ENCODE results near the gene MTHFD2L.

Gene MTHFD2L

DNA sequence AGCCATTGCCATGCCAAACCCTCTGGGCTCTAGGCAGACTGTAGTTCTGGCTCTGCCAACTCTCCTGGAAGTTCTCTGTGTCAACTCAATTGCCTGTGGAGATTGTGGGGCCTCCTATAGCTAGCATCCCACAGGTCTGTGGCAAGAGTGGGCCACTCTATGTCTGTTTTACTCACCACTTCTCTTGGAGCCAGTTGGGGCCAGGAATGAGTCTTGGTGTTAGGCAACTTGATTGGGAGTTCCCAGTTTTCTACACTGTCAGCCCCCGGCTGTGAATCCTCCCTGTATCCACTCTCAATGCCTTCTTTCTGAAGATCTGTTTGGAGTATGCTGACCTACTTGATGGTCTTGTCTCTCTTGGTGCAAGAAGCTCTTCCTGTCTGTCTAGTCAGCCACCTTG lies 102.1 kb downstream of the MTHFD2L start:
- DNase-seq (ENCODE audit: low read depth): no peak
- no peaks in the 10 kb centered on the region for H3K4me1 ChIP-seq (ENCODE audit: control insufficient read depth, insufficient read depth, low read length)
- no peak overlapping the region for H3K4me3 ChIP-seq (ENCODE audit: low read length)
- no peaks in the 10 kb centered on the region for H3K36me3 ChIP-seq (ENCODE audit: control insufficient read depth, insufficient read depth, low read length, severe bottlenecking)
- no peak overlapping the region for H3K9ac ChIP-seq (ENCODE audit: low read length)
- H3K9me3 ChIP-seq (ENCODE audit: control insufficient read depth, low read length): no peaks in the 10 kb centered on the region
- H3K27me3 ChIP-seq (replicated peaks; ENCODE audit: control insufficient read depth, insufficient read depth, low read length): no peaks in the 10 kb centered on the region

DNA sequence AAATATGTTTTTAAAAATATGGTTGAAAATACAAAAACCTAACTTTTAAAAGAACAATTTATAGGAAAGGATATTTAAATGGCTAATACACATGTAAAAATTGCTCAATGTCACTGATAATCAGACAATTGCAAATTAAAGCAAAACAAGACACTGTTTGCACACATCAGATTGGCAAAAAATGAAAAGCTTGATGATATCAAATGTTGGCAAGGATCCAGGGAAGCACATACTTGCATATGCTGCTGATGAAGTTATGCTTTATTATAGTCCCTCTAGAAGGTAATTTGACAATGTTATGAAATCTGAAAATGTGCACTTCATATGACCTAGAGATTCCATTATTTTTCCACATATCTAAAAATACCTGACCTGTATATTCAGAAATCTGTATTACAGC lies 104.6 kb downstream of the MTHFD2L start:
- Histone ChIP-seq H3K27me3 (replicated peaks; ENCODE audit: control insufficient read depth, insufficient read depth, low read length) (no peaks in the 10 kb centered on the region), H3K36me3 (ENCODE audit: control insufficient read depth, insufficient read depth, low read length, severe bottlenecking) (no peaks in the 10 kb centered on the region), H3K4me1 (ENCODE audit: control insufficient read depth, insufficient read depth, low read length) (no peaks in the 10 kb centered on the region), H3K9me3 (ENCODE audit: control insufficient read depth, low read length) (no peaks in the 10 kb centered on the region), H3K9ac (ENCODE audit: low read length) (no peak overlapping the region), H3K4me3 (ENCODE audit: low read length) (no peak overlapping the region)
- DNase-seq (ENCODE audit: low read depth): peak; percentile 47

DNA sequence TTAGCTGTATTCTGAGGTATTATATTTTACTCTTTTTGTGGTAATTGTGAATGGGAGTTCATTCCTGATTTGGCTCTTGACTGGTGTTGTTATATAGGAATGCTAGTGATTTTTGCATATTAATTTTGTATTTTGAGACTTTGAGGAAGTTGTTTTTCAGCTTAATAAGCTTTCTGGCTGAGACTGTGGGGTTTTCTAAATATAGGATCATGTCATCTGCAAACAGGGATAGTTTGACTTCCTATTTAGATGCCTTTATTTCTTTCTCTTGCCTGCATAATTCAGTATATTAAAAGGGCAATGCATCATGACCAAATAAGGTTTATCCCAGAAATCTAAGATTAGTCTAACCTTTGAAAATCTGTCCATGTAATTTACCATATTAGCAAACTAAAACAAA lies 105.6 kb downstream of the MTHFD2L start:
- Histone ChIP-seq H3K9me3 (ENCODE audit: control insufficient read depth, low read length) (no peaks in the 10 kb centered on the region), H3K36me3 (ENCODE audit: control insufficient read depth, insufficient read depth, low read length, severe bottlenecking) (no peaks in the 10 kb centered on the region), H3K4me1 (ENCODE audit: control insufficient read depth, insufficient read depth, low read length) (peaks cover 7% of the 10 kb centered on the region), H3K4me3 (ENCODE audit: low read length) (no peak overlapping the region), H3K27me3 (replicated peaks; ENCODE audit: control insufficient read depth, insufficient read depth, low read length) (no peaks in the 10 kb centered on the region), H3K9ac (ENCODE audit: low read length) (no peak overlapping the region)
- no peak for DNase-seq (ENCODE audit: low read depth)

DNA sequence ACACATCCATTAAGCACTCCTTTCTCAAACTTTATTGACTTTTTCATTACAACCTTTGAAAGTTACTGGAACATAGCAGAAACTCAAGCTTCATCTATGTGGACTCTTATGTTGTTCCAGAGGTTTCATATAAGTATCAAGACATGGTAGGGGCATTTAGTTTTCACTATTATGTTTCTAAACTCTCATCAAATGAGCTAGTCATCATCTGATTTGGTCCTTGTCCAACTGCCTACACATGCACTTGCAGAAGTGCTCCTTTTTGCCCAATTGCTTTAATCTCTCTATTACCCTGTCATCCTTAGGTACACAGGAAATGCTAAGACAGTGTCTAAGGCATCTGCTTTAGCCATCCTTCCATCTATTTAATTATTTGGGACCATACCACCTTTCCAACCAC lies 108.2 kb downstream of the MTHFD2L start:
- Histone ChIP-seq H3K9ac (ENCODE audit: low read length) (no peak overlapping the region), H3K4me3 (ENCODE audit: low read length) (no peak overlapping the region), H3K4me1 (ENCODE audit: control insufficient read depth, insufficient read depth, low read length) (peaks cover 9% of the 10 kb centered on the region), H3K27me3 (replicated peaks; ENCODE audit: control insufficient read depth, insufficient read depth, low read length) (no peaks in the 10 kb centered on the region), H3K9me3 (ENCODE audit: control insufficient read depth, low read length) (no peaks in the 10 kb centered on the region), H3K36me3 (ENCODE audit: control insufficient read depth, insufficient read depth, low read length, severe bottlenecking) (no peaks in the 10 kb centered on the region)
- no peak for DNase-seq (ENCODE audit: low read depth)

DNA sequence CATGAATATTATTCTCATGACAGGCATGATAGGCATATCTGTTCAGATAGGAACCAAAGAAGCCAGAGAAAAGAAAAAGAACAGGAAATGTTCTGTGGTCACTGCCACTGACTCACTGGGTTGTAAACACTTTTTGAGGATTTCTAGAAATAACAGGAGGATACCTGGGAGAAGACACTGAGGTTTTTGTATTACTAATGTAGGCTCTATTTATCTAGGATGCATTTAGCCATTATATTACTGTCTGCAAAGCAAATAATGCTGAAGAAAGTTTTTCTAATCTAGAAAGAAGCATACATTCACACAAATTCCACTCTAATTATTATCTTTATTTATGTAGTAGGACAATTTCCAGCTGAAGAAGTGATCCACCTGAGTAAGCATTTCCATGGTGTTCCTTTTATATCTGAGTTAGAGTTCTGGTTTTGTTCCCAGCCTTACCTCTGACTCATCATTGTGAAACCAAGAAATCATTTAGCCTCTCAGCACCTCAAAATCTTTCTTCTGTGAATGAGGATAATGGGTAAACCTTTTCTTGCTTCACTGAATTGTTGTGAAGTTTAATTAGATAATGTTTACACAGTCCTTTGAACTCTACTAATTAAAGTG lies 110.2 kb downstream of the MTHFD2L start:
- H3K9ac ChIP-seq (ENCODE audit: low read length): no peak overlapping the region
- no peaks in the 10 kb centered on the region for H3K27me3 ChIP-seq (replicated peaks; ENCODE audit: control insufficient read depth, insufficient read depth, low read length)
- no peaks in the 10 kb centered on the region for H3K36me3 ChIP-seq (ENCODE audit: control insufficient read depth, insufficient read depth, low read length, severe bottlenecking)
- H3K9me3 ChIP-seq (ENCODE audit: control insufficient read depth, low read length): no peaks in the 10 kb centered on the region
- peak; percentile 67 for DNase-seq (ENCODE audit: low read depth)
- no peak overlapping the region for H3K4me3 ChIP-seq (ENCODE audit: low read length)
- H3K4me1 ChIP-seq (ENCODE audit: control insufficient read depth, insufficient read depth, low read length): peaks cover 18% of the 10 kb centered on the region

DNA sequence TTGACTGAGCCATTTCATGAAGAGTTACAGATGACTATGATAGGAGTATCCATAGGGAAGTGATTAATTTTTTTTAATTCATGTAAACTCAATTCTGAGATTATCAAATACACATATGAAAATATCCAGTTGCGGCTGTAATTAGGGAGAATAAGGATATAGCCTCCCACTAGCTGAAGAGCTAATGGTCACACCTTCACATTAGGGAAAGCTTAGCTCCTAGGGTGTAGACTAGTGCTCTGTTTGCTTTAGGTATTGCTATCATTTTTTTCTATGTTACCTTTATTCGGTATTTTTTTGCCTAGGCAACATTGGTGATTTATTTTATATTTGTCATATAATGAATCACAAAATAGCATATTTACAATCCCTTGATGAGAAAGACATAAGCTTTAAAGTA lies 110.7 kb downstream of the MTHFD2L start:
- Histone ChIP-seq H3K9me3 (ENCODE audit: control insufficient read depth, low read length) (no peaks in the 10 kb centered on the region), H3K4me3 (ENCODE audit: low read length) (no peak overlapping the region), H3K27me3 (replicated peaks; ENCODE audit: control insufficient read depth, insufficient read depth, low read length) (no peaks in the 10 kb centered on the region), H3K9ac (ENCODE audit: low read length) (no peak overlapping the region), H3K4me1 (ENCODE audit: control insufficient read depth, insufficient read depth, low read length) (peaks cover 19% of the 10 kb centered on the region), H3K36me3 (ENCODE audit: control insufficient read depth, insufficient read depth, low read length, severe bottlenecking) (no peaks in the 10 kb centered on the region)
- DNase-seq (ENCODE audit: low read depth): no peak

DNA sequence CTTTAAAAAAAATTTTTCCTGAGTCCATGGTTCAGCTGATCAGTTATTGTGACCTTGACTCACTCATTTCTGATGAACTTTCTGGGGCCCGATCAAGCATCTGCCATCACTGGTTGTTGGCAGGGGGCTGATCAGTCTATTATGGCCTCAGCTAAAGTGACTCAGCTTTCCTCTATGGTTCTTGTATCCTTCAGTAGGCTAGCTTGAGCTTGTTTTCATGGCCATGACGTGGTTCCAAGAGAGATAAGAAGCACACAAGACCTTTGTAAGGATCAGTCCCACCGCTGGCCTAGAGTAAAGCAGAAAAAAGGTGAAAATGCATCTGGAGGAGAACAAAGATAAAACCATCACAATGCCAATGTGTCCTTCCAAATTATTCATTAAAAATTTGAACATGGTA lies 120.6 kb downstream of the MTHFD2L start:
- Histone ChIP-seq H3K4me1 (ENCODE audit: control insufficient read depth, insufficient read depth, low read length) (no peaks in the 10 kb centered on the region), H3K9me3 (ENCODE audit: control insufficient read depth, low read length) (no peaks in the 10 kb centered on the region), H3K4me3 (ENCODE audit: low read length) (no peak overlapping the region), H3K9ac (ENCODE audit: low read length) (no peak overlapping the region), H3K36me3 (ENCODE audit: control insufficient read depth, insufficient read depth, low read length, severe bottlenecking) (no peaks in the 10 kb centered on the region), H3K27me3 (replicated peaks; ENCODE audit: control insufficient read depth, insufficient read depth, low read length) (no peaks in the 10 kb centered on the region)
- DNase-seq (ENCODE audit: low read depth): no peak

DNA sequence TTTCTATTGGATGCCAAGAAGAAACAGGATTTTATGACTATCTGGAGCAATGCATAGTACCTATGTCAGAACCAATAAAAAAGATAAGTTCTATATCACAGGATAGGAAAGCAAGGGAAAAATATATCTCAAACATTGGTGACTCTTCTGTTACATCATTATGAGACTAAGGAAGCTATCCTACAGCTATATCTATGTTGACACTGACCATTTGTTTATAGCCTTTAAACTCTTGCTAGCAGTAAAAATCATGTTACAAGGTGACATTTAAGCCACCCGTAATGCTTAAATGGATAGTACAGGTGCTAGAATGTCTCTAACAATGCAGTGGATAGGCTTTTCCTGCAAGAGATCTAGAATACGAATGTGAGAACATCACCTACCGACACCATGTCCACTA lies 121.8 kb downstream of the MTHFD2L start:
- Histone ChIP-seq H3K9me3 (ENCODE audit: control insufficient read depth, low read length) (no peaks in the 10 kb centered on the region), H3K9ac (ENCODE audit: low read length) (no peak overlapping the region), H3K4me1 (ENCODE audit: control insufficient read depth, insufficient read depth, low read length) (peaks cover 4% of the 10 kb centered on the region), H3K27me3 (replicated peaks; ENCODE audit: control insufficient read depth, insufficient read depth, low read length) (no peaks in the 10 kb centered on the region), H3K36me3 (ENCODE audit: control insufficient read depth, insufficient read depth, low read length, severe bottlenecking) (no peaks in the 10 kb centered on the region), H3K4me3 (ENCODE audit: low read length) (no peak overlapping the region)
- no peak for DNase-seq (ENCODE audit: low read depth)

DNA sequence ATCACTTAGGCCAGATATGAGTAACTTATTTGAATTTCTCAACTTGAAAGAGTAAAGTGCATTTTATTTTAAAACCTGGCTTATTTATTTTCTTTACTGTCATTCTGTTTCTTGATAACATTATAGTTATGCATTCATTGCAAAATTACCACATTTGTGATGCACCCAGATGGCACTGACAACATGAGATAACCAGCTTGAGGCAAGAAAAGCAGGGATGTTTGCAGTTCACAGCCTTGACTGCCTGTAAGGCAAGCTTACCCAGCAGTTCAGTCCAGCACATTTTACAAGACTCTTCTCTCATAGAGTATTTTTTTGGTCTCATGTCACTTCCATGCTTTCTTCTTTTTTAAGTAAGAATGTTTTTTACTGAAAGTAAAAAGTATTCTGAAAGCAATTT lies 125.0 kb downstream of the MTHFD2L start:
- Histone ChIP-seq H3K36me3 (ENCODE audit: control insufficient read depth, insufficient read depth, low read length, severe bottlenecking) (no peaks in the 10 kb centered on the region), H3K4me3 (ENCODE audit: low read length) (no peak overlapping the region), H3K4me1 (ENCODE audit: control insufficient read depth, insufficient read depth, low read length) (peaks cover 4% of the 10 kb centered on the region), H3K9ac (ENCODE audit: low read length) (no peak overlapping the region), H3K9me3 (ENCODE audit: control insufficient read depth, low read length) (no peaks in the 10 kb centered on the region), H3K27me3 (replicated peaks; ENCODE audit: control insufficient read depth, insufficient read depth, low read length) (no peaks in the 10 kb centered on the region)
- peak; percentile 25 for DNase-seq (ENCODE audit: low read depth)

DNA sequence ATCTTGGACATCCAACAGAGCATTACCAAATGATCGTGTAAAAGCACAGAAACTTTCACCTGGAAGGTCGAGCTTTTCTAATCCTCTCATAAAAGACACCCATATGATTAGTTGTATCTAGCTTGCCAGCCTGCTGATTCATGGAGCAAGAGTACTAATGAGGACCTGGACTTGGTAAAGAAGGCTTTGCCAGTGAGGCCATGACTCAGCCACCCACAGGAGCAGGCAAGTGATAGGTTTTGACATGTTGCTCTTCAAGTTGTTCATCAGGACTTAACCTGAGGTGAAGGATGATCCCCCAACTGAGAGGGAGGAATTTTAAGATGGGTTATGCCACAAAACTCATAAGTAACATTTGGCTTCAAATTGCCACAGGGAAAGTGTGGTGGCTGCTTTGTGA lies 125.7 kb downstream of the MTHFD2L start:
- peak; percentile 63 for DNase-seq (ENCODE audit: low read depth)
- Histone ChIP-seq H3K9me3 (ENCODE audit: control insufficient read depth, low read length) (no peaks in the 10 kb centered on the region), H3K4me1 (ENCODE audit: control insufficient read depth, insufficient read depth, low read length) (peaks cover 4% of the 10 kb centered on the region), H3K27me3 (replicated peaks; ENCODE audit: control insufficient read depth, insufficient read depth, low read length) (no peaks in the 10 kb centered on the region), H3K36me3 (ENCODE audit: control insufficient read depth, insufficient read depth, low read length, severe bottlenecking) (no peaks in the 10 kb centered on the region), H3K9ac (ENCODE audit: low read length) (no peak overlapping the region), H3K4me3 (ENCODE audit: low read length) (no peak overlapping the region)

DNA sequence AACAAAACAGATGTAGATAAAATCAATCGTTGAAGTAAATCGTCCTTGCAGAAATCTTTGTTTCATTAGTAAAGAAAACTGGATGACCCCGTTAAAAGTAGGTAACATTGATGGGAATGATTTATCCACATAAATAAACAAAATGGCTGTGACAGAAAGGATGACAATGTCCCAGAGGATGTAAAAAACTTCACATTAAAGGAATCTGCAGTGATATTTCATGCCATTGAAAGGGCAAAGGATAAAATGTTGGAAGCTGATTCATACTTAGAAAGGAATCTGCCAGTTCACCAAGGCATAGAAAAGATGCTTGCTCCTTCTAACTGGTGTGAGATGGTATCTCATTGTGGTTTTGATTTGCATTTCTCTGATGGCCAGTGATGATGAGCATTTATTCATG lies 126.1 kb downstream of the MTHFD2L start:
- no peaks in the 10 kb centered on the region for H3K9me3 ChIP-seq (ENCODE audit: control insufficient read depth, low read length)
- no peak overlapping the region for H3K4me3 ChIP-seq (ENCODE audit: low read length)
- H3K4me1 ChIP-seq (ENCODE audit: control insufficient read depth, insufficient read depth, low read length): peaks cover 4% of the 10 kb centered on the region
- H3K9ac ChIP-seq (ENCODE audit: low read length): no peak overlapping the region
- DNase-seq (ENCODE audit: low read depth): peak; percentile 66
- H3K36me3 ChIP-seq (ENCODE audit: control insufficient read depth, insufficient read depth, low read length, severe bottlenecking): no peaks in the 10 kb centered on the region
- no peaks in the 10 kb centered on the region for H3K27me3 ChIP-seq (replicated peaks; ENCODE audit: control insufficient read depth, insufficient read depth, low read length)

DNA sequence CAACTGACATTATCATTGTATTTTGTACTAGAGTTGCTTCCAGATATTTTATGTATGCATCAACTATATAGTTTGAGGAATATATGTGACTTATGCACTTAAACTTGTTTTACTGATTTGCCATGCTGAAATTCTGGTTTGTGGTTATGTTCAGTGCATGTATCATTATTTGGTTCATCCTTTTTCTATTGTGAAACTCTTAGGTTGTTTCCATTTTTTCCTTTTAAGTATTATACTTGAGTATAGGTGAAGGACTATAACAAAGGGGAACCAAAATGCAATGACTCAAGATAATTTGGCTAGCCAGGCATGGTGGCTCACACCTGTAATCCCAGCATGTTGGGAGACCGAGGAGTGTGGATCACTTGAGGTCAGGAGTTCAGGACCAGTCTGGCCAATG lies 129.2 kb downstream of the MTHFD2L start:
- Histone ChIP-seq H3K36me3 (ENCODE audit: control insufficient read depth, insufficient read depth, low read length, severe bottlenecking) (no peaks in the 10 kb centered on the region), H3K27me3 (replicated peaks; ENCODE audit: control insufficient read depth, insufficient read depth, low read length) (no peaks in the 10 kb centered on the region), H3K9me3 (ENCODE audit: control insufficient read depth, low read length) (no peaks in the 10 kb centered on the region), H3K9ac (ENCODE audit: low read length) (no peak overlapping the region), H3K4me3 (ENCODE audit: low read length) (no peak overlapping the region), H3K4me1 (ENCODE audit: control insufficient read depth, insufficient read depth, low read length) (peaks cover 4% of the 10 kb centered on the region)
- no peak for DNase-seq (ENCODE audit: low read depth)
